NCI-H2029 (cell line): Measurements from ENCODE around the gene ARIH1.

Experiments used
- DNase-seq: peaks from one replicate; lab custom pipeline; 2025; lab: John Stamatoyannopoulos, UW

Gene ARIH1

GRCh38 chr15:72487070-72487797 lies 13.1 kb downstream of the ARIH1 start:
- no peak for DNase-seq

GRCh38 chr15:72488558-72488957 lies 14.4 kb downstream of the ARIH1 start:
- no peak for DNase-seq

- no peak for DNase-seq
Measured at GRCh38 chr15:72489943-72490554, 15.9 kb downstream of the ARIH1 start.

GRCh38 chr15:72491768-72492167 lies 17.6 kb downstream of the ARIH1 start:
- DNase-seq = no peak

GRCh38 chr15:72492733-72493132 lies 18.6 kb downstream of the ARIH1 start:
- DNase-seq = no peak

- no peak for DNase-seq
Measured at GRCh38 chr15:72493220-72493619, 19.1 kb downstream of the ARIH1 start.

- DNase-seq = no peak
Measured at GRCh38 chr15:72495007-72495406, 20.9 kb downstream of the ARIH1 start.

GRCh38 chr15:72496783-72497182 lies 22.7 kb downstream of the ARIH1 start:
- no peak for DNase-seq

- no peak for DNase-seq
Measured at GRCh38 chr15:72497402-72497801, 23.3 kb downstream of the ARIH1 start.

GRCh38 chr15:72502220-72502809 lies 28.2 kb downstream of the ARIH1 start:
- DNase-seq = no peak

GRCh38 chr15:72503147-72503546 lies 29.0 kb downstream of the ARIH1 start:
- no peak for DNase-seq

- no peak for DNase-seq
Measured at GRCh38 chr15:72507402-72508092, 33.4 kb downstream of the ARIH1 start.

GRCh38 chr15:72509484-72509883 lies 35.4 kb downstream of the ARIH1 start:
- no peak for DNase-seq

GRCh38 chr15:72511536-72511935 lies 37.4 kb downstream of the ARIH1 start:
- no peak for DNase-seq

- DNase-seq = no peak
Measured at GRCh38 chr15:72515591-72516389, 41.7 kb downstream of the ARIH1 start.

GRCh38 chr15:72516777-72517176 lies 42.6 kb downstream of the ARIH1 start:
- DNase-seq = no peak

GRCh38 chr15:72521682-72522081 lies 47.6 kb downstream of the ARIH1 start:
- DNase-seq = no peak

- no peak for DNase-seq
Measured at GRCh38 chr15:72532991-72533601, 59.0 kb downstream of the ARIH1 start.

- DNase-seq = no peak
Measured at GRCh38 chr15:72534523-72534922, 60.4 kb downstream of the ARIH1 start.

GRCh38 chr15:72535911-72536310 lies 61.8 kb downstream of the ARIH1 start:
- no peak for DNase-seq

GRCh38 chr15:72536506-72536905 lies 62.4 kb downstream of the ARIH1 start:
- no peak for DNase-seq

- DNase-seq = no peak
Measured at GRCh38 chr15:72538931-72539330, 64.8 kb downstream of the ARIH1 start.
